Ovary (tissue), 3 donors: ENCODE results near the gene LARGE1.

Experiments
- CTCF ChIP-seq, 3 donors: fragments of 450-650 bp in 2 of 3; fragments of 200-600 bp in 1 of 3; IDR thresholded peaks; one replicate each; pipeline versions ENCODE4 v1.5.1 to v1.8.0; 2016 to 2022; ENCODE audit warnings: antibody characterized with exemption in 3 of 3, mild to moderate bottlenecking in 1 of 3
- EP300 ChIP-seq: sonication (generic); formaldehyde crosslinking; IDR thresholded peaks from one replicate; pipeline ENCODE4 v1.6.1; 2017; ENCODE audit warnings: antibody characterized with exemption
- POLR2A ChIP-seq: fragments of 450-650 bp; IDR thresholded peaks from one replicate; pipeline ENCODE4 v1.6.1; 2017; ENCODE audit warnings: antibody characterized with exemption, mild to moderate bottlenecking, moderate library complexity
- donor health status: DM: no; HTN: no; CAD: no.

GRCh38 chr22:33563220-33563964 is 356.9 kb downstream of the LARGE1 start:
- TF ChIP-seq CTCF (IDR thresholded peaks at IDR 0.05): no peak
- TF ChIP-seq POLR2A: no peak
- TF ChIP-seq EP300: no peak
